ENCODE data around the gene ADGRV1.
"Not testable (repeated sequence)": the region's sequence is repeated elsewhere in the genome, so short reads cannot be mapped to it uniquely, and the experiment has no call there.

ADGRV1 gene

DNA sequence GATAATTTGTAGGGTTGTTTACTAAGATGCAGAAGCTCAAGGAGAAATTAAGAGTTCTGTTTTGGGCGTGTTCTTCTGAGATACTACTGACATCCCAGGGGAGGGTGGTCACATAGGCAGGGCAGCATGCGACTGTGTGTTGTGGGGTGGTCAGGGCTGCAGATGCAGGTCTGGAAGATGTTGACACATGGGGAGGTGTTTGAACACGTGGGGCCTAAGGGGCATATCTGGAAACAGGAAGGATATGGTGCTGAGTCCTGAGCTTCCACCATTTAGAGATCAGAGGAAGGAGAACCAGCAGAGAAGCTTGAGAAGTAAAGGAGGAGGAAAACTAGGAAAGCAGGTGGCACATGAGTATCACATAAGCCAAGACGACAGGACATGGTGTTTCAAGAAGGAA, 228.2 kb downstream of the ADGRV1 start:
- TF ChIP-seq, protein P1, sequence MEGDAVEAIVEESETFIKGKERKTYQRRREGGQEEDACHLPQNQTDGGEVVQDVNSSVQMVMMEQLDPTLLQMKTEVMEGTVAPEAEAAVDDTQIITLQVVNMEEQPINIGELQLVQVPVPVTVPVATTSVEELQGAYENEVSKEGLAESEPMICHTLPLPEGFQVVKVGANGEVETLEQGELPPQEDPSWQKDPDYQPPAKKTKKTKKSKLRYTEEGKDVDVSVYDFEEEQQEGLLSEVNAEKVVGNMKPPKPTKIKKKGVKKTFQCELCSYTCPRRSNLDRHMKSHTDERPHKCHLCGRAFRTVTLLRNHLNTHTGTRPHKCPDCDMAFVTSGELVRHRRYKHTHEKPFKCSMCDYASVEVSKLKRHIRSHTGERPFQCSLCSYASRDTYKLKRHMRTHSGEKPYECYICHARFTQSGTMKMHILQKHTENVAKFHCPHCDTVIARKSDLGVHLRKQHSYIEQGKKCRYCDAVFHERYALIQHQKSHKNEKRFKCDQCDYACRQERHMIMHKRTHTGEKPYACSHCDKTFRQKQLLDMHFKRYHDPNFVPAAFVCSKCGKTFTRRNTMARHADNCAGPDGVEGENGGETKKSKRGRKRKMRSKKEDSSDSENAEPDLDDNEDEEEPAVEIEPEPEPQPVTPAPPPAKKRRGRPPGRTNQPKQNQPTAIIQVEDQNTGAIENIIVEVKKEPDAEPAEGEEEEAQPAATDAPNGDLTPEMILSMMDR (IDR thresholded peaks at IDR 0.05; ENCODE audit: low read depth, low read length, missing control alignments), result no peak

DNA sequence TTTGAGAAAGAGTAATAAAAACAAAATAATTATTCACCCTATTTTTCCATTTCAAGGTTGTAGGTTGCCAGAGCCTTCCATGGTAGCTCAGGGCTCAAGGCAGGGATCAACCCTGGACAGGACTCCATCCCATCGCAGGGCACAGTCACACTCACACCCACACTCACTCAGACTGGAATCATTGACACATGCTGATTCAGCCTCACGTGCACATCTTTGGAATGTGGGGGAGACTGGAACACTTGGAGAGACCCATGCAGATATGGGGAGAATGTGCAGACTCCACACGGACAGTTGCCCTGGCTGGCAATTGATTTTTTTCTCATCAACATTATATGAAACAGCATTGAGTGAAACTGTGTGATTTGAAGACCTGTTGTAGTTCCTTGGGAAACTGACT, 234.1 kb downstream of the ADGRV1 start:
- DNase-seq (ENCODE audit: low read depth), result no peak
- TF ChIP-seq, protein P1 (IDR thresholded peaks at IDR 0.05; ENCODE audit: low read depth, low read length, missing control alignments), result no peak
- H3K4me3 ChIP-seq (ENCODE audit: low read depth, low read length), result no peak overlapping the region

More for the DNA sequence above, 228.2 kb downstream of the ADGRV1 start:
- H3K4me3 ChIP-seq (ENCODE audit: low read depth, low read length), result no peak overlapping the region
- no peak for DNase-seq (ENCODE audit: low read depth)

DNA sequence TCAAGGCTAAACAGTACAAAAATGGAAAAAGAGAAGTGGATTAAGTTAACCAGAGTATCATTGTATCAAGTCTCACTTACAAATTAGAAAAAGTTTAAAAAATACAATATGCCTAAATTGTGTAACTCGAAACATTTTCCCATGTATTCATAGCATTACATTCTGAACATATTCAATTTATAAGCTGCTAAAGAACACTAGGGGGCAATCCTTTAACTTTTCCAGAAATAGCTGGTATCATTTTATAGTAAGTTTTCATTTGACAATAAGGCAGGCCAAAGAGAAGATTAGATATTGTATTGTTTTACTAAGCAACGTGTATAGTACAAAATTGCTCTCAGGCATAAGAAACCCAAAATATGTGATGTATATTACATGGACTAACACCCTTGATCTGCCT, 234.6 kb downstream of the ADGRV1 start:
- no peak for DNase-seq (ENCODE audit: low read depth)
- TF ChIP-seq, protein P1 (IDR thresholded peaks at IDR 0.05; ENCODE audit: low read depth, low read length, missing control alignments), result no peak
- H3K4me3 ChIP-seq (ENCODE audit: low read depth, low read length), result no peak overlapping the region

DNA sequence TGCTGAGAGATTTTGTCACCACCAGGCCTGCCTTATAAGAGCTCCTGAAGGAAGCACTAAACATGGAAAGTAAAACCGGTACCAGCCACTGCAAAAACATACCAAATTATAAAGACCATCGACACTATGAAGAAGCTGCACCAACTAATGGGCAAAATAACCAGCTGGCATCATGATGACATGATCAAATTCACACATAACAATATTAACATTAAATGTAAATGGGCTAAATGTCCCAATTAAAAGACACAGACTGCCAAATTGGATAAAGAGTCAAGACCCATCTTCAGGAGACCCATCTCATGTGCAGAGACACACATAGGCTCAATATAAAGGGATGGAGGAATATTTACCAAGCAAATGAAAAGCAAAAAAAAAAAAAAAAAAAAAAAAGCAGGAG, 238.3 kb downstream of the ADGRV1 start:
- H3K4me3 ChIP-seq (ENCODE audit: low read depth, low read length); DNase-seq (ENCODE audit: low read depth): not testable (repeated sequence)

DNA sequence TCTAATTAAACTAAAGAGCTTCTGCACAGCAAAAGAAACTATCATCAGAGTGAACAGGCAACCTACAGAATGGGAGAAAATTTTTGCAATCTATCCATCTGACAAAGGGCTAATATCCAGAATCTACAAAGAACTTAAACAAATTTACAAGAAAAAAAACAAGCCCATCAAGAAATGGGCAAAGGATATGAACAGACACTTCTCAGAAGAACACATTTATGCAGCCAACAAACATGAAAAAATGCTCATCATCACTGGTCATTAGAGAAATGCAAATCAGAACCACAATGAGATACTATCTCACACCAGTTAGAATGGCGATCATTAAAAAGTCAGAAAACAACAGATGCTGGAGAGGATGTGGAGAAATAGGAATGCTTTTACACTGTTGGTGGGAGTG, 241.5 kb downstream of the ADGRV1 start:
- not testable (repeated sequence) for DNase-seq (ENCODE audit: low read depth)

DNA sequence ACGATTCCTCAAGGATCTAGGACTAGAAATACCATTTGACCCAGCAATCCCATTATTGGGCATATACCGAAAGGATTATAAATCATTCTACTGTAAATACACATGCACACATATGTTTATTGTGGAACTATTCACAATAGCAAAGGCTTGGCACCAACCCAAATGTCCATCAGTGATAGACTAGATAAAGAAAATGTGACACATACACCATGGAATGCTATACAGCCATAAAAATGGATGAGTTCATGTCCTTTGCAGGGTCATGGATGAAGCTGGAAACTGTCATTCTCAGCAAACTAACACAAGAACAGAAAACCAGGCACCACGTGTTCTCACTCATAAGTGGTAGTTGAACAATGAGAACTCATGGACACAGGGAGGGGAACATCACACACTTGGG, 241.9 kb downstream of the ADGRV1 start:
- not testable (repeated sequence) for DNase-seq (ENCODE audit: low read depth); H3K4me3 ChIP-seq (ENCODE audit: low read depth, low read length)

More for the DNA sequence above, 241.5 kb downstream of the ADGRV1 start:
- H3K4me3 ChIP-seq (ENCODE audit: low read depth, low read length), result not testable (repeated sequence)

DNA sequence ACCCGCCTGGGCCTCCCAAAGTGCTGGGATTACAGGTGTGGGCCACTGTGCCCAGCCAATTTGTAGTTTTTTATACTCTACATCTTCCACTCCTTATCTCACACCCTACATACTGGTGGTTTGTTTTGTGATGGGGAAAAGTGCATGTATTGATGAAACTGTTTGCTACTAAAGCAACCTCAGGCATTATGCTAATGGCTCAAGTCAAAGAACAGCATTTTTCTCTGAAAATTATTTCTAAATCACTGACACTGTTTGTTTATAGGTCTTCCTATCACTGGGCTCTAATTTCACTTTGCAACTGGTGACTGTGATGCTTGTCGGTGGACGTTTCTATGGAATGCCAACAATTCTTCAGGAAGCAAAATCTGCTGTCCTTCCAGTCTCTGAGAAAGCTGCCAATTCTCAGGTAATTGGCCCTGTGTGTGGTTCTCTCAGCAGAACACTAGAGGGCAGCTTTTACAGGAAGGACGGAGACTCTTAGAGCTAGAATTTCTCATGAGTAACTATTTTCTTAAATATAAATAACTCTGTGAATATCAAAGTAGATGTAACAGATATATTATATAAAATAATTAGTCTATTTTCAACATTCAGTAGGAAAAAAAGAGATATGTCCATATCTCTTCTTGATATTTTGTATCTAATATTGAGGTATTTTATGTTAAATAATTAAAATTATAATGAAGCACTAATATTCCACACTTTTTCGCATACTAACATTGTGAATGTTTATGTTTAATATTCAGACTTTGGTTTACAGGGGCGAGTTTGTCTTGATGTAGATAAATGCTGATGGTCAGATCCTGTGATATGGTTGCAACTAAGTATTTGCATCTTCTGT, 244.1 kb downstream of the ADGRV1 start:
- H3K4me3 ChIP-seq (ENCODE audit: low read depth, low read length), result no peak overlapping the region
- DNase-seq (ENCODE audit: low read depth), result no peak
- TF ChIP-seq, protein P1 (IDR thresholded peaks at IDR 0.05; ENCODE audit: low read depth, low read length, missing control alignments), result peak; percentile 68

DNA sequence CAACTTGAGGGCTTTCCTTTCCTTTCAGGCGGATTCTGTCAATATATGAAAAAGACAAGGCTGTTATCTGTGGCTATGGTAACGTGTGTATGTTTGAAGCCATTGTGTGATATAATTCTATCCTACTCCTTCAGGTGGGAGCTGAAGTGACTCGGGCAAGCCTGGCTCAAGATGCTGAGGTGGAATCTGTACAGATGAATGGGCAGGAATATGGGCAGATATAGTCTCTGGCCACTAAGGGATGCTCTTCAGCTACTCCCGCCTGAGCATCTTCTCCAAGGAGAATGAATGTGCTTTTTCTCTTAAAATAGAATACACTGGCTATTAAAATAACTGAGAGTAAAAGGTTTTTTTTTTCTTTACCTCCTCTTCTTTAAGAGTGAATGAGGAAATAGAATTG, 244.8 kb downstream of the ADGRV1 start:
- TF ChIP-seq, protein P1 (IDR thresholded peaks at IDR 0.05; ENCODE audit: low read depth, low read length, missing control alignments), result no peak
- DNase-seq (ENCODE audit: low read depth), result no peak
- no peak overlapping the region for H3K4me3 ChIP-seq (ENCODE audit: low read depth, low read length)

Data from GM12864 (cell line).